ENCODE data around the gene HEATR9.

DNA sequence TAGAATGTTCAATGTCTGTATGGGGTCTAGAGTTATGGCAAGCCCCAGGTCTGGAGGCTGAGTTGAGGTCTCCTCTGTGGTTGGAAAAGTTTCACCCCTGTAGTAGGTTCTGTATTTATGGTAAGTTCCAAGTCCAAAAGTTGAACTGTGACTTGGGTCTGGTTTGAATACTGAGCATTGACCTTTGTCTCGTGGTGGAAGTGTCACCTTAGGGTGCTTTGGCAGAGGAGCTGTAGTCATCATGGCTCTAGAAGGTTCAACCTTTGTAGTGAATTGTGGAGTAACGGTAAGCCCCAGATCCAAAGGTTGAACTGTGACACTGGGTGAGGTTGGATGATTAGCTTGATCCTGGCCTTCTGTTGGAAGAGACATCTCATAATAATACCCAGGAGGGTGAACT is 44.3 kb upstream of the HEATR9 start:
- no peak for TF ChIP-seq POLR2A (IDR thresholded peaks at IDR 0.05)
- TF ChIP-seq, protein P1, sequence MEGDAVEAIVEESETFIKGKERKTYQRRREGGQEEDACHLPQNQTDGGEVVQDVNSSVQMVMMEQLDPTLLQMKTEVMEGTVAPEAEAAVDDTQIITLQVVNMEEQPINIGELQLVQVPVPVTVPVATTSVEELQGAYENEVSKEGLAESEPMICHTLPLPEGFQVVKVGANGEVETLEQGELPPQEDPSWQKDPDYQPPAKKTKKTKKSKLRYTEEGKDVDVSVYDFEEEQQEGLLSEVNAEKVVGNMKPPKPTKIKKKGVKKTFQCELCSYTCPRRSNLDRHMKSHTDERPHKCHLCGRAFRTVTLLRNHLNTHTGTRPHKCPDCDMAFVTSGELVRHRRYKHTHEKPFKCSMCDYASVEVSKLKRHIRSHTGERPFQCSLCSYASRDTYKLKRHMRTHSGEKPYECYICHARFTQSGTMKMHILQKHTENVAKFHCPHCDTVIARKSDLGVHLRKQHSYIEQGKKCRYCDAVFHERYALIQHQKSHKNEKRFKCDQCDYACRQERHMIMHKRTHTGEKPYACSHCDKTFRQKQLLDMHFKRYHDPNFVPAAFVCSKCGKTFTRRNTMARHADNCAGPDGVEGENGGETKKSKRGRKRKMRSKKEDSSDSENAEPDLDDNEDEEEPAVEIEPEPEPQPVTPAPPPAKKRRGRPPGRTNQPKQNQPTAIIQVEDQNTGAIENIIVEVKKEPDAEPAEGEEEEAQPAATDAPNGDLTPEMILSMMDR (IDR thresholded peaks at IDR 0.05): no peak
